NCI-H1105 (cell line): ENCODE data around the gene DGKH.
"Not testable (repeated sequence)": the region's sequence is repeated elsewhere in the genome, so short reads cannot be mapped to it uniquely, and the experiment has no call there.

Source experiments
- DNase-seq: peaks from one replicate; lab custom pipeline; 2025; lab: John Stamatoyannopoulos, UW

Gene DGKH

DNA sequence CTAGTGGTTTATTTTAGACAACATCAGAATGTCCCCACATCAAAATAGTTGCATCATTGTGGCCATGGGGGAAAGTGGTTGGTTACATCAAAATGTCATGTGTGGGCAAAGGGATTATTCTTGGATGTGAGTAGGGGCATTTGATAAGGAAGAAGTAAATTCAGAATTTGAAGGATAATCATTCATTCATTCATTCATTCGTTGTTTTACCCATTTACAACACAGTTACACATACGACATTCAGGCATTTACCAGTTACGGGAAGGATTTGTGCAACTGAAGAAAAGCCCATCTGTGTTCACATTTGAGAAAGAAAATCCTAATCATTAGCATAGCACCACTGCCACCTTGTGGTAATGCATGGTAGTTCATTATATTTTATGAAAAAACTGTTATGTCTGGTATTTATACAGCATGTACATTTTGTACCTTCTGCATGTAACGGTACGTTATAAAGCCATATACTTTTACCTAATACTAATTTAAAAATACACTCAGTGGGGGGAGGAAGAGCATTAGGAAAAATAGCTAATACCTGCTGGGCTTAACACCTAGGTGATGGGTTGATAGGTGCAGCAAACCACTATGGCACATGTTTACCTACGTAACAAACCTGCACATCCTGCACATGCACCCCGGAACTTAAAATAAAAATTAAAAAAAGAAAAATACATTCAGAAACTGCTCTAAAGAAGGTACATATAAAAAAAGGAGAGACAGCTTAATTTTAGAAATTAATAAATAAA is 62.1 kb downstream of the DGKH start:
- peak; percentile 25 for DNase-seq

DNA sequence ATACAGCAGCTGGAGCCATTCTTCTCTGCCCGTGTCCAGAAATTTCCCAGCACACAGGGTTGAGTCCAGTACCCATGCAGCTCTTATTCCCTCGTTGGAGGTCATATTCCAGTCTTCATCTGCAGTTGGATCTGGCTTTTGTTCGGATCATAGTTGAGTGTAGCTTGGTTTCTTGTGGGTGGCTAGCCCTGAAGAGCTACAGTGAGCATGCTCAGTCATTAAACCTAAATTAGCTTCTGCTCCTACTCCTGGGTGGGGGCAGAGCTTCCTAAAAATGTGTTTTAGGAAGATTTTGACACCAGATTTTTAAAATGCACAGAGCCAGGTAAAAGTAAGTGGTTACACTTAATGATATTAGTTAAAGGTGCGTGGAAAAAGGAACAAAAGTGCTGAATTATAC is 64.4 kb downstream of the DGKH start:
- DNase-seq: no peak

DNA sequence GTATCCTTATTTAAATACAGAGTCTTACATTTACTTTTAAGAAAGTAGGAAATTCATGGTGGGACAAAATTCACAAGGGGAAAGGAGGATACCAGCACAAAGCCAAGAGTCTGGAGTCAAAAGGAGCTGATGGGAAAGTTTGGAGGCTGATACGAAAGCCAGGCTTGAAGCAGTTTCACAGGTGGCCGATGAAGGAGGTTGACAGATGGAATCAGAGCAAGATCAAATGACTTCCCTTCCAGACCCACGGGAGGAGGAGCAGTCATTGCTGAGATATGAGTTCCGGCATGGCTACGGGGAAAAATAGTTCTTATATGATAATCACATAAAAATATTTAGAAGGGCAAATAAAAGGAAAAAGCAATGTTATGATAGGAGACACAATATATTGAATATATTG is 65.0 kb downstream of the DGKH start:
- no peak for DNase-seq

- DNase-seq: no peak
Observed at GRCh38 chr13:42114278-42114677, 65.8 kb downstream of the DGKH start.

DNA sequence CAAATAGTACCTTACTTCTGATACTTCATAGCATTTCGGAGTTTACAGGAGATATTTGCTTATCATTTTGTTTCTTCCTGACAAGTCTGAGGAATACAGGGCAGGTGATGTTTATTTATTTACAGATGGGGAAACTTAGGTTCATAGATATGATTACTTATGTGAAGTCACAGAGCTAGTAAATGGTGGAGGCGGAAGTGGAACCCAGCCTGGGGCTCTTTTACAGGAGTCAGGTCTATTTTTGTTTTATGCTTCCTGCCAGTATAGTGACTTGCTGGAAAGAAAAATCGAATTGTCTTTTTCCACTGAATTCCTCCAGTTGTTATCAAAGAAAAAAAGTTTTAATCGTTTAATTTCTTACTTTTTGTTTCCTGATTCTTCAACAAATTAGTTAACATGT is 66.5 kb downstream of the DGKH start:
- no peak for DNase-seq

- no peak for DNase-seq
Observed at GRCh38 chr13:42116225-42116624, 67.8 kb downstream of the DGKH start.

- DNase-seq: no peak
Observed at GRCh38 chr13:42119041-42119440, 70.6 kb downstream of the DGKH start.

GRCh38 chr13:42119875-42120274 is 71.4 kb downstream of the DGKH start:
- DNase-seq: no peak

GRCh38 chr13:42123600-42123999 is 75.2 kb downstream of the DGKH start:
- DNase-seq: no peak

DNA sequence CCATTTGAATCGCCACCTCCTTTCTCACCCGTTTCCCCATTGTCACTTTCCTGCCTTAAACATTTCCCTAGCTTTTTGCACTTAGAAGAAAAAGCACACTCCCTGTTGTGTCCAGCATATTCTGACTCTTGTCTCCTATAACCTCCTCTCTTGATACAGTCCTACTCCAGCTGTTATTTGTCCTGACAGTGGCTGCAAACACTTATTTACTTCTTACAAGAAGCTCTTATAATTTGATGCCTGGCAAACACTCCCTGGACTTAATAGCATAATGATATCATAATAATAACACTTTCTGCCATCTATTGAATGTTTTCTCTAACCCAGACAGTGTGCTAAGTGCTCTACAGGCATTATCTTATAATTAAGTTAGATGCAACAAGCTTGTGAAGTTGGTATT is 76.6 kb downstream of the DGKH start:
- no peak for DNase-seq

DNA sequence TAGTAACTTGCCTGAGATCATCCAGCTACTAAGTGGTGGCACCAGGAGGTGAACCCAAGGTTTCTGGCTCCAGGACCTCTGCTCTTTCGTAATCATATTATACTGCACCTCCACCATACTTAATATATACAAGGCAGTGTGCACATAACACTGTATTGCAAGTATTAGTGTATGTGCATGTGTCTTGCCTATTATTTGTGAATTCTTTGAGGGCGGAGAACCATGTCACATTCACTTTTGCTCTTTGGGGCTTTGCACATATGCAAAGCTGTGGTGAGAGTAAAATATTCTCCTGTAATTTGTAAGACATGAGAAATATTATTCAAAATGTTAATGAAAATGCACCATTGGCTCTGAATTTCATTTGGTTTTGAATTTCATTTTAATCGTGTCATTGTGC is 78.6 kb downstream of the DGKH start:
- DNase-seq: no peak

DNA sequence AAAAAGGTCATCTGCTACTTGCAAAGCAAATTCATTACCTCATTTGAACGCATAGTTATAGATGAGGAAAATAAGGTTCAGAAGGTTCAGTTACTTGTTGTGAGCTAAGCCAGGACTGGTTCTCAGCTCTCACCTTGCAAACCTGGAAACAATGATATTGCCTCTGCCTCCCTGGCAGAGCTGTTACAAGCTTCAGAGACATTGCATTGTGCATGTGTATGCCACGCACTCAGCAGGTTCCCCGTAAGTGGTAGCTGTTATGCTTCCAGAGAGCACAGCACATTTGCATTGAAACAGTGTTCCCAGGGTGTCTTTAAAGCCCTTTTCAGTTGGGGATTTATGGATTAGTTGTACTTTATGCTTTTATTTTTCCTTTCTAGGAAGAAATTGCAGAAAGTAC is 80.6 kb downstream of the DGKH start:
- no peak for DNase-seq

- no peak for DNase-seq
Observed at GRCh38 chr13:42136518-42136917, 88.1 kb downstream of the DGKH start.

DNA sequence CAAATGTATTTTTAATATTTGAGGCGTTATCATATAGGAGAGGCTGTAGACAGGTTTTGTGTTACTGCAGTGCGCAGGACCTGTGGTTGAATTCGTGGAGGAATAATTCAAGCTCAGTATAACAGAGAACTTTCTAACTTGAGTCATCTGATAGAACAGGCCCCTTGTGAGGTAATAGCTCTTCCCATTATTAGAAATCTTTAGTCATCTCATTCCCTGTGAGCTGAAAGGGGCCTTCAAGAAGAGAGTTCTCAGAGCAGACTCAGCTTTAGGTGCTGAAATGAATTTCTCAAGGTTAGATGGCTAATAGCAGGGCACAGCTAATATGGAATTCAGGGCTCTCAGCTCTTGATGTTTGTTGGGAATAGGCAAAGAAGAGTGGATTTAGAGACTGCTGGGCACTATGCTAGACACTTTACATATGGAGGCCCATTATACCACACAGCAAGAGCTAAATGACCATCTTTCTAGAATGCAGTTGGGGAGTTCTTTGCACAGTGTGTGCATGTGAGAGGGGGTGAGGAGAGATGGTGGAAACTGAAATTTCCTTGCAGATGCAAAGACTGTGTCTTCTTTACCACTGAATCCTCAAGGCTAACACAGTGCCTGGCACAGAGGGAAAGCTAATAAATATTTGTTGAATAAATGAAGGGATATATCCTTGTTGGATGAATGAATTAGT is 89.5 kb downstream of the DGKH start:
- DNase-seq: no peak

DNA sequence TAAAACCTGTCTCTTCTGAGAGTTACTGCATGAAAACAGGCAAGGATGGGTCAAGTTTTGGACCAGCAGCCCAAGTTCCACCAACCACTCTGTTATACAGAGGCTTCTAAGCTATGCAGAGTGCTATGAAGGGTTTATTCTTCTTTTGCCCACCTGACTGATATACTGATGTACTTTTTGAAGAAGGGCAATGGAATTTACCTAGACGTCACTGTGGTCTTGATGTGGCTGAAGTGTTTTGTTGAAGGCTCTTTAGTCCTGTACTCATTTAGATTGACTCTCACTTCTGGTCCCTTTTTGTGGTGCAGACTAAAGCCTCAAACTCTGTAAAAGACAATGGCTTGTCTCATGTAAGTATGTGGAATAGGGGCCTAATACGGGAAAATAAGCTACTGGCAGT is 92.0 kb downstream of the DGKH start:
- no peak for DNase-seq

DNA sequence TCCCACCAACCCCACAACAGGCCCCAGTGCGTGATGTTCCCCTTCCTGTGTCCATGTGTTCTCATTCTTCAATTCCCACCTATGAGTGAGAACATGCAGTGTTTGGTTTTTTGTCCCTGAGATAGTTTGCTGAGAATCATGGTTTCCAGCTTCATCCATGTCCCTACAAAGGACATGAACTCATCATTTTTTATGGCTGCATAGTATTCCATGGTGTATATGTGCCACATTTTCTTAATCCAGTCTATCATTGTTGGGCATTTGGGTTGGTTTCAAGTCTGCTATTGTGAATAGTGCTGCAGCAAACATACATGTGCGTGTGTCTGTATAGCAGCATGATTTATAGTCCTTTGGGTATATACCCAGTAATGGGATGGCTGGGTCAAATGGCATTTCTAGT is 92.6 kb downstream of the DGKH start:
- DNase-seq: not testable (repeated sequence)

DNA sequence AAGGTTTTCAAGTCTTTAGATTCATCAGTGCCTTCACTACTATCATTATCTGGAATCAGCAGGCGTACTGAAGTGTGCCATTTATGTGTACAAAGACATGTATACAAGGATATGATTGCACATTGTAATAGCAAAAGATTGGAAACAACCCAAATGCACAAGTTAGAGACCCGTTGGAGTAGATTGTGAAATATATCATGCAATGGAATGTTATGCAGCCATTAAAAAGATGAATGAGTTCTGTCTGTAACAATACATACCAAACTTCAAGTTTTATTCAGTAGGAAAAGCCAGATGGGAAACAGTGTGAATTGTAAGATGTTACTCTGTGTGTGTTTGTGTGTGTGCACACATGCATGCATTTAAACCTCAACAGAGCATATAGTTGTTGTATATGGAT is 97.9 kb downstream of the DGKH start:
- no peak for DNase-seq

DNA sequence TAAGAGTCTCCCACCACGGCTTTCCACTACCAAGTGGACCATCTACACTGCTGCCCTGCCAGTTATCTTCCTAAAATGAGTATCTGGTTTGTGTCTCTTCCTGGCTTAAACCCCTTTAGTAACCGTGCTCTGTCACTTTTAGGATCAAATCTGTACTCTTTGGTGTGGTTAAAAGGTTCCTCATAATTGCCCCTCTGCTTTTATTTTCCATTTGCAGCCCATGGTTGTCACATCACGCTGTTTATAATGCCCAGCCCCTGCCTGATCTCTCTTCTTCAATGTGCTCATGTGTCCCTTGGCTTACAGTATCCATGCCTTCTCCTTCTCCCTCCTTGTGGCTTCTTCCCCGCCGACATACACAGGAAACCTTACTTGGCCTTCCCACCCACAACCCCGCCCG is 100.1 kb downstream of the DGKH start:
- no peak for DNase-seq

DNA sequence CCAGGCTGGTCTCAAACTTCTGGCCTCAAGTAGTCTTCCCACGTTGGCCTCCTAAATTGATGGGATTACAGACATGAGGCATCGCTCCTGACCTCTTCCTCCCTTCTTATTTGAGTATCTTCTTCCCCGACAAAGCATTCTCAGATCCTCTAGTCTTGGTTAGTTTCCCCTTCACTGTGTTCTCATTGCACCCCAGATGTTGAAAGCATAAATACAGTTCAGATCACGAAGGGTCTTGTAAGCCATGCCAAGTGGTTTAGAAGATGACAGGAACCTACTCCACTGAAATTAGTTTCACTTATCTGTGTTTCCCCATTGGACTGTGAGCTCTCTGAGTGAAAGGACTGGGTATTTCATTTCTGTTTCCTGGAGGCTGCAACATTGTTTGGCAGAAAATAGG is 100.7 kb downstream of the DGKH start:
- DNase-seq: no peak

DNA sequence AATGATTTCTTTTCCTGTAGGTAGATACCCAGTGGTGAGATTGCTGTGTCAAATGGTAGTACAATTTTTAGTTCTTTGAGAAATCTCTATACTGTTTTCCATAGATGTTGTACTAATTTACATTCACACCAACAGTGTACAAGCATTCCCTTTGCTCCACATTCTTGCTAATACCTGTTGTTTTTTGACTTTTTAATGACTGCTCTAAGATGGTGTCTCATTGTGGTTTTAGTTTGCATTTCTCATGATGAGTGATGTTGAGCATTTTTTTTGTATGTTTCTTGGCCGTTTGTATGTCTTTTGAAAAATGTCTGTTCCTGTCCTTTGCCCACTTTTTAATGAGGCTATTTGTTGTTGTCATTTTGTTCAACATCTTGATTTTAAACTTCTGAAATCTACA is 103.3 kb downstream of the DGKH start:
- DNase-seq: no peak

- DNase-seq: no peak
Observed at GRCh38 chr13:42152495-42152894, 104.0 kb downstream of the DGKH start.

DNA sequence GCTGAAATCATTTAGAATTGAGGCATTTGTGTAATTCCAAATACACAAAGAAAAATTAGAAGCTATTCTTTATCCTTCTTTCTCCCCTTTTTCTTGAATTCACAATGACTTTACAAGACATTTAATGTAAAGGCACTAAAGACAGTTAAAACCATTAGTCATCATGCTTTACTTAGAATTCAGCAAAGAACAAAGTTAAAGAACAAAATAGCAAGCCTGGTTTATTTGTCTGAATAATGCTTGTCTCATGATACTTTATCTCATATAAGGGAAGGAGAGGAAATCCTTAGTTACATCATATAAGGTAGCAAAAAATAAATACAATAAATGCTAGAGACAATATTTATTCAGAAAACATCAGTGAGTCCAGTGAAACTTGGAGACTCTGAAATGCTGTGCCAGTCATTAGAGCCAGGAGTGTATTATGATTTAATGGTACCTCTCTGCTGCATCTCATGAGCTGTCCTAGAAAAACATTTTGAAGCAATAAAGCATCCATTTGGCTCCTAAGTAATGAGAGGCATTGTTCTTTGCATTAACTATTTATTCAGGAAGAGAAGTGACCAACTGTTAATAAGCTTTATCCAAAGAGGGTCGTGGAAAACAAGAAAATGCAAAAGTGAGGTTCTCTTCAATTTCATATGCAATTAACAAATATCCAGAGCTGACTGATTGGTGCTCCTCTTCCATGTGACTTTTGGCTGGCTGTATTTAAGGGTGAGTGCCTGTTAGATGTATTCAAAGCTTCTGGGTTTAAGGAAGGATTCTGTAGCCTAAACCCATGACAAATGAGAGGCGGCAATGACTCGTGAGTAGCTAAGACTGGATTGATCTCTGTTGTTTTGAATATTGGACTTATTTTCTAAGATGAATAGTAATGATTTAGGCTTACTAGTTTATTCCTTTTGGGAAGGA is 105.0 kb downstream of the DGKH start:
- DNase-seq: no peak

GRCh38 chr13:42155251-42155650 is 106.8 kb downstream of the DGKH start:
- no peak for DNase-seq
